Omental fat pad (tissue), 4 donors: Measurements from ENCODE around the gene SYTL3. TPM values are rescaled to one million over a fixed set of nuclear protein-coding genes. Genes with fewer than 3 reads are reported as not detected.
"Not testable (repeated sequence)": the region's sequence is repeated elsewhere in the genome, so short reads cannot be mapped to it uniquely, and the experiment has no call there.

Source experiments
- ATAC-seq: fragments of 150-250 bp; one replicate; pipeline ENCODE4 v1.9.1; 2016; ENCODE audit warnings: mild to moderate bottlenecking, moderate library complexity; ENCODE audit not compliant: low FRiP score
- DNase-seq: peaks from one replicate; pipeline ENCODE4 v3.0.0-alpha.2; 2019; ENCODE audit warnings: low spot score
- CTCF ChIP-seq, 3 donors: fragments of 450-650 bp; IDR thresholded peaks; one replicate each; pipeline ENCODE4 v1.5.1; 2016 to 2017; ENCODE audit warnings: antibody characterized with exemption in 3 of 3, mild to moderate bottlenecking in 3 of 3, moderate library complexity in 2 of 3
- total RNA-seq, 4 donors: library from RNA; depleted of rRNA; stranded (reverse); fragments of >200 nt; gene quantifications; one replicate each; pipeline ENCODE4 v1.1.0, GENCODE V29; 2016

Gene SYTL3
- total RNA-seq, 4 donors from 2014 or later = 5.3 to 16.3 (median 6.8) TPM

GRCh38 chr6:158791274-158791855 is 141.5 kb downstream of the SYTL3 start:
- TF ChIP-seq CTCF (IDR thresholded peaks at IDR 0.05) = no peak

GRCh38 chr6:158792505-158792904 is 142.7 kb downstream of the SYTL3 start:
- not testable (repeated sequence) for ATAC-seq

More at GRCh38 chr6:158791274-158791855, 141.5 kb downstream of the SYTL3 start:
- ATAC-seq (no peak), DNase-seq (no peak)

GRCh38 chr6:158793432-158793831 is 143.6 kb downstream of the SYTL3 start:
- no peak for DNase-seq
- peak; percentile 36 for ATAC-seq
- no peak for TF ChIP-seq CTCF (IDR thresholded peaks at IDR 0.05)

More at GRCh38 chr6:158792505-158792904, 142.7 kb downstream of the SYTL3 start:
- DNase-seq = not testable (repeated sequence)

GRCh38 chr6:158795516-158795915 is 145.7 kb downstream of the SYTL3 start:
- ATAC-seq (no peak), DNase-seq (no peak)

GRCh38 chr6:158796353-158796752 is 146.5 kb downstream of the SYTL3 start:
- no peak for ATAC-seq
- no peak for TF ChIP-seq CTCF (IDR thresholded peaks at IDR 0.05)

More at GRCh38 chr6:158795516-158795915, 145.7 kb downstream of the SYTL3 start:
- TF ChIP-seq CTCF (IDR thresholded peaks at IDR 0.05) = no peak

GRCh38 chr6:158797331-158798310 is 147.8 kb downstream of the SYTL3 start:
- ATAC-seq (peak; percentile 28), DNase-seq (no peak)
- no peak for TF ChIP-seq CTCF (IDR thresholded peaks at IDR 0.05)

More at GRCh38 chr6:158796353-158796752, 146.5 kb downstream of the SYTL3 start:
- DNase-seq = no peak

- DNase-seq (no peak), ATAC-seq (no peak)
- no peak for TF ChIP-seq CTCF (IDR thresholded peaks at IDR 0.05)
Observed at GRCh38 chr6:158798311-158798710, 148.5 kb downstream of the SYTL3 start.
